K562 (cell line): ENCODE data around the gene ZNF814. TPM values are rescaled to one million over a fixed set of nuclear protein-coding genes. Genes with fewer than 3 reads are reported as not detected.
"Not testable (repeated sequence)": the region's sequence is repeated elsewhere in the genome, so short reads cannot be mapped to it uniquely, and the experiment has no call there.

Experiments used
- ATF1 ChIP-seq, 2 experiments: fragments of 450-650 bp in 1 of 2; IDR thresholded peaks; 2 replicates each; pipeline ENCODE4 v1.6.1; 2016; ENCODE audit warnings: missing compliant biosample characterization in 1 of 2, missing genetic modification characterization in 1 of 2
- BHLHE40 ChIP-seq: IDR thresholded peaks from 2 replicates; pipeline ENCODE4 v1.6.1; 2011; ENCODE audit warnings: low read length, improper control_type of control experiment
- CBX3 ChIP-seq, 2 experiments: IDR thresholded peaks; 1 replicate in 1 of 2; 2 replicates in 1 of 2; pipeline ENCODE4 v1.6.1; 2012; ENCODE audit warnings: inconsistent platforms in 2 of 2, low read length in 2 of 2, borderline replicate concordance in 1 of 2, control low read depth in 1 of 2
- CREM ChIP-seq: IDR thresholded peaks from 2 replicates; pipeline ENCODE4 v1.6.1; 2014; ENCODE audit warnings: antibody characterized with exemption, low read depth
- CXXC5 ChIP-seq: fragments of 250-450 bp; sonication (Bioruptor Pico); IDR thresholded peaks from 2 replicates; pipeline ENCODE4 v1.8.0; 2022; ENCODE audit warnings: inconsistent platforms, mild to moderate bottlenecking, moderate library complexity
- DIDO1 ChIP-seq: fragments of 450-650 bp; IDR thresholded peaks from 2 replicates; pipeline ENCODE4 v1.6.1; 2016; ENCODE audit warnings: low read depth, missing biosample characterization, missing genetic modification characterization
- E2F4 ChIP-seq: sonication (generic); formaldehyde crosslinking; IDR thresholded peaks from 2 replicates; pipeline ENCODE4 v1.8.0; 2022; ENCODE audit warnings: mild to moderate bottlenecking, low read depth, missing genetic modification reagents
- EGR1 ChIP-seq: fragments of 450-650 bp; conservative IDR thresholded peaks from 2 replicates; pipeline ENCODE4 v1.6.1; 2017; ENCODE audit warnings: mild to moderate bottlenecking
- ELF2 ChIP-seq: fragments of 250-450 bp; sonication (Bioruptor Pico); IDR thresholded peaks from 2 replicates; pipeline ENCODE4 v1.5.0; 2021; ENCODE audit warnings: mild to moderate bottlenecking
- ETV1 ChIP-seq: fragments of 450-650 bp; conservative IDR thresholded peaks from 2 replicates; pipeline ENCODE4 v1.6.1; 2016; ENCODE audit warnings: missing genetic modification characterization, control low read depth, low read depth, missing compliant biosample characterization
- HCFC1 ChIP-seq: IDR thresholded peaks from 2 replicates; pipeline ENCODE4 v1.6.1; 2012; ENCODE audit warnings: low read depth, low read length, improper control_type of control experiment
- L3MBTL2 ChIP-seq: fragments of 450-650 bp; IDR thresholded peaks from 2 replicates; pipeline ENCODE4 v1.6.1; 2016; ENCODE audit warnings: mild to moderate bottlenecking, moderate library complexity
- MTA3 ChIP-seq: fragments of 450-650 bp; formaldehyde crosslinking; IDR thresholded peaks from 2 replicates; pipeline ENCODE4 v1.6.1; 2017; ENCODE audit warnings: mild to moderate bottlenecking, borderline replicate concordance
- NFRKB ChIP-seq: fragments of 450-650 bp; IDR thresholded peaks from 2 replicates; pipeline ENCODE4 v1.6.1; 2016; ENCODE audit warnings: low read depth
- RCOR1 ChIP-seq, 2 experiments: IDR thresholded peaks; 2 replicates each; pipeline ENCODE4 v1.6.1; 2012; ENCODE audit warnings: low read depth in 2 of 2, low read length in 2 of 2, borderline replicate concordance in 1 of 2, improper control_type of control experiment in 1 of 2
- TFE3 ChIP-seq: fragments of 450-650 bp; formaldehyde crosslinking; IDR thresholded peaks from 2 replicates; pipeline ENCODE4 v1.4.0; 2020; ENCODE audit warnings: mild to moderate bottlenecking, mixed read lengths
- YY1 ChIP-seq, 3 experiments: IDR thresholded peaks; 2 replicates each; pipeline ENCODE4 v1.6.1; 2011; ENCODE audit warnings: low read length in 2 of 3, mild to moderate bottlenecking in 2 of 3, moderate library complexity in 2 of 3, borderline replicate concordance in 1 of 3, control low read depth in 1 of 3, low read depth in 1 of 3; ENCODE audit not compliant: insufficient read depth in 3 of 3, insufficient replicate concordance in 2 of 3, control insufficient read depth in 1 of 3, insufficient read length in 1 of 3; ENCODE audit errors: extremely low read depth in 1 of 3
- ZEB2 ChIP-seq: fragments of 450-650 bp; IDR thresholded peaks from 2 replicates; pipeline ENCODE4 v1.6.1; 2016
- ZZZ3 ChIP-seq: fragments of 450-650 bp; IDR thresholded peaks from 2 replicates; pipeline ENCODE4 v1.6.1; 2016; ENCODE audit warnings: antibody characterized with exemption, mild to moderate bottlenecking, moderate library complexity
- polyA plus RNA-seq, 8 experiments: library from polyadenylated mRNA; depleted of rRNA in 4 of 8; stranded (reverse) in 5 of 8; unstranded in 3 of 8; fragments of >200 nt; fragmentation: Nextera tagmentation in 2 of 8; fragmentation: Illumina TruSeq in 1 of 8; extraction: Ambion mirVana in 2 of 8; extraction: Trizol in 1 of 8; gene quantifications; 2 replicates each; pipeline versions ENCODE4 v1.2.1 to v1.2.3, GENCODE V29; 2011 to 2014; ENCODE audit warnings: inconsistent platforms in 1 of 8, missing spikeins in 1 of 8
- total RNA-seq, 7 experiments: library from RNA; depleted of rRNA in 6 of 7; stranded (reverse); fragments of >200 nt in 6 of 7; fragmentation: Illumina TruSeq in 2 of 7; extraction: Trizol in 2 of 7; gene quantifications; 2 replicates each; pipeline versions ENCODE4 v1.2.1 to v1.2.3, GENCODE V29; 2011 to 2021; ENCODE audit warnings: low replicate concordance in 1 of 7
- TF ChIP-seq, protein P1 (sequence below), 2 experiments: IDR thresholded peaks in 1 of 2; conservative IDR thresholded peaks in 1 of 2; 2 replicates each; pipeline ENCODE4 v1.6.1; 2016; ENCODE audit warnings: low read depth in 2 of 2, mild to moderate bottlenecking in 1 of 2, missing compliant biosample characterization in 1 of 2, missing genetic modification characterization in 1 of 2, moderate library complexity in 1 of 2

ZNF814 gene
- total and polyA plus RNA-seq, 9 of the 15 experiments (the other 6 are each of a cell fraction or from before 2014, with no cell fraction given): 0.42 to 3.5 (median 1.9) TPM

DNA sequence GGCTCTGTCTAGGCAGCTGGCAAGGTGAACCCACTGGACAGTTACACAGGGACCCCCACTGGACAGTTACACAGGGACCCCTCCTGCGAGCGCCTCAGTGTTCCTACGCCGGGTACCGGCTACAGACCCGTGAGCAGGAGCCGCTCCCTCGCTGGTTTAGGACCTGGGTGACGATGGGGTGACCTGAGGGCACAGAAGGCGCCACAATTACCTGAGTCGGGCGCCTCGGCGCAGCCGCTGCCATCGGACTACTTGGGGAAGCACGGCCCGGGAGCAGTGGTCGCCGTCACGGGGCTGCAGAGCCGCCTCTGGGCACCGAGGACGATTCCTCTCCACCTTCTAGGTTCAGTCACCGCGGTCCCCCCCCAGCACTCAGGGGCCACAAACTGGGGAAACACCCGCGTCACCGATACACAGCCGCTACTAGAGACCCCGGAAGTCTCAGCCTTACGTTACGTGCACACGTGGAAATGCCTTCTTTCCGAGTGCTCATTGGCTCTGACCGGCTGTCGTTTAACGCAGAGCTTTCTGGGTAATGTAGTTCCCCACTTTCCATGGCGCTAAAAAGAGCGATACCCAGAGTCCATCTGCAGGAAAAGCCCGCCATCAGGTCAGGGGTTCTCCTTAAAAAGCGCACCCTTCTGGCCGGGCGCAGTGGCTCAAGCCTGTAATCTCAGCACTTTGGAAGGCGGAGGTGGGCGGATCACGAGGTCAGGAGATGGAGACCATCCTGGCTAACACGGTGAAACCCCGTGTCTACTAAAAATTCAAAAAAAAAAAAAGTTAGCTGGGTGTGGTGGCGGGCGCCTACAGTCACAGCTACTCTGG is 27.5 kb upstream of the ZNF814 start, which contains the start of gene ZNF417 (continued):
- TF ChIP-seq, protein P1, sequence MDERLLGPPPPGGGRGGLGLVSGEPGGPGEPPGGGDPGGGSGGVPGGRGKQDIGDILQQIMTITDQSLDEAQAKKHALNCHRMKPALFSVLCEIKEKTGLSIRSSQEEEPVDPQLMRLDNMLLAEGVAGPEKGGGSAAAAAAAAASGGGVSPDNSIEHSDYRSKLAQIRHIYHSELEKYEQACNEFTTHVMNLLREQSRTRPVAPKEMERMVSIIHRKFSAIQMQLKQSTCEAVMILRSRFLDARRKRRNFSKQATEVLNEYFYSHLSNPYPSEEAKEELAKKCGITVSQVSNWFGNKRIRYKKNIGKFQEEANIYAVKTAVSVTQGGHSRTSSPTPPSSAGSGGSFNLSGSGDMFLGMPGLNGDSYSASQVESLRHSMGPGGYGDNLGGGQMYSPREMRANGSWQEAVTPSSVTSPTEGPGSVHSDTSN (CRISPR knock-in tag; IDR thresholded peaks at IDR 0.05; ENCODE audit: low read depth): not testable (repeated sequence)
- TF ChIP-seq, protein P1 (tag; conservative IDR thresholded peaks at IDR 0.05; ENCODE audit: low read depth): peak; percentile 97
- TF ChIP-seq ETV1 (tag) (0 out of 2 replicates have a peak, but pooled peaks have one; percentile 11), L3MBTL2 (peak; percentile 94), HCFC1 (peak; percentile 92), EGR1 (peak; percentile 91), TFE3 (peak; percentile 30; the same call in 1 of the 2 replicates), ATF1 (tag; IDR thresholded peaks at IDR 0.05) (peak; percentile 93), ELF2 (CRISPR knock-in tag) (peak; percentile 51; the same call in 1 of the 2 replicates), DIDO1 (tag) (0 out of 2 replicates have a peak, but pooled peaks have one; percentile 67), CREM (peak; percentile 94), CXXC5 (peak; percentile 90), ZZZ3 (peak; percentile 78; the same call in 1 of the 2 replicates), ZEB2 (peak; percentile 47; the same call in 1 of the 2 replicates), RCOR1 (IDR thresholded peaks at IDR 0.05; ENCODE audit: borderline replicate concordance in 1 of 2, low read depth in 2 of 2, low read length in 2 of 2) (peak in 1 of 2 experiments; percentile 61; a peak in 2 of 4 replicates), E2F4 (CRISPR knock-in tag) (0 out of 2 replicates have a peak, but pooled peaks have one; percentile 36), YY1 (IDR thresholded peaks at IDR 0.05; ENCODE audit: borderline replicate concordance in 1 of 3, control insufficient read depth in 1 of 3, extremely low read depth in 1 of 3, insufficient read depth in 3 of 3, insufficient read length in 1 of 3, insufficient replicate concordance in 2 of 3, low read depth in 1 of 3, low read length in 2 of 3) (peak in 2 of 3 experiments; percentile 55 to 87), CBX3 (IDR thresholded peaks at IDR 0.05; ENCODE audit: borderline replicate concordance in 1 of 2, low read length in 2 of 2) (0 out of 3 replicates have a peak, but pooled peaks of 1 of the 2 experiments have one; percentile 23), NFRKB (0 out of 2 replicates have a peak, but pooled peaks have one; percentile 51), MTA3 (peak; percentile 47; the same call in 1 of the 2 replicates), BHLHE40 (peak; percentile 58; the same call in 1 of the 2 replicates)
- not testable (repeated sequence) for TF ChIP-seq ATF1 (CRISPR knock-in tag; IDR thresholded peaks at IDR 0.05)
